ENCODE data around the gene SLCO2B1.
A peak's percentile ranks its signal among the peaks of the same experiment; 100 is the strongest.

The SLCO2B1 gene

GRCh38 chr11:75208446-75208845 is 57.5 kb downstream of the SLCO2B1 start:
- no peak for DNase-seq (ENCODE audit: low read depth)
- TF ChIP-seq, protein P1, sequence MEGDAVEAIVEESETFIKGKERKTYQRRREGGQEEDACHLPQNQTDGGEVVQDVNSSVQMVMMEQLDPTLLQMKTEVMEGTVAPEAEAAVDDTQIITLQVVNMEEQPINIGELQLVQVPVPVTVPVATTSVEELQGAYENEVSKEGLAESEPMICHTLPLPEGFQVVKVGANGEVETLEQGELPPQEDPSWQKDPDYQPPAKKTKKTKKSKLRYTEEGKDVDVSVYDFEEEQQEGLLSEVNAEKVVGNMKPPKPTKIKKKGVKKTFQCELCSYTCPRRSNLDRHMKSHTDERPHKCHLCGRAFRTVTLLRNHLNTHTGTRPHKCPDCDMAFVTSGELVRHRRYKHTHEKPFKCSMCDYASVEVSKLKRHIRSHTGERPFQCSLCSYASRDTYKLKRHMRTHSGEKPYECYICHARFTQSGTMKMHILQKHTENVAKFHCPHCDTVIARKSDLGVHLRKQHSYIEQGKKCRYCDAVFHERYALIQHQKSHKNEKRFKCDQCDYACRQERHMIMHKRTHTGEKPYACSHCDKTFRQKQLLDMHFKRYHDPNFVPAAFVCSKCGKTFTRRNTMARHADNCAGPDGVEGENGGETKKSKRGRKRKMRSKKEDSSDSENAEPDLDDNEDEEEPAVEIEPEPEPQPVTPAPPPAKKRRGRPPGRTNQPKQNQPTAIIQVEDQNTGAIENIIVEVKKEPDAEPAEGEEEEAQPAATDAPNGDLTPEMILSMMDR (conservative IDR thresholded peaks at IDR 0.05; ENCODE audit: low read depth, low read length), result no peak
- H3K4me3 ChIP-seq (ENCODE audit: low read depth, low read length), result no peak overlapping the region

- no peak overlapping the region for H3K4me3 ChIP-seq (ENCODE audit: low read depth, low read length)
- DNase-seq (ENCODE audit: low read depth), result no peak
- TF ChIP-seq, protein P1 (conservative IDR thresholded peaks at IDR 0.05; ENCODE audit: low read depth, low read length), result no peak
Measured at GRCh38 chr11:75212411-75212810, 61.5 kb downstream of the SLCO2B1 start.

GRCh38 chr11:75214411-75214821 is 63.5 kb downstream of the SLCO2B1 start:
- TF ChIP-seq, protein P1 (conservative IDR thresholded peaks at IDR 0.05; ENCODE audit: low read depth, low read length), result peak; percentile 70
- no peak overlapping the region for H3K4me3 ChIP-seq (ENCODE audit: low read depth, low read length)
- peak; percentile 87 for DNase-seq (ENCODE audit: low read depth)

- no peak overlapping the region for H3K4me3 ChIP-seq (ENCODE audit: low read depth, low read length)
- TF ChIP-seq, protein P1 (conservative IDR thresholded peaks at IDR 0.05; ENCODE audit: low read depth, low read length), result no peak
- DNase-seq (ENCODE audit: low read depth), result no peak
Measured at GRCh38 chr11:75214843-75215242, 63.9 kb downstream of the SLCO2B1 start.

DNA sequence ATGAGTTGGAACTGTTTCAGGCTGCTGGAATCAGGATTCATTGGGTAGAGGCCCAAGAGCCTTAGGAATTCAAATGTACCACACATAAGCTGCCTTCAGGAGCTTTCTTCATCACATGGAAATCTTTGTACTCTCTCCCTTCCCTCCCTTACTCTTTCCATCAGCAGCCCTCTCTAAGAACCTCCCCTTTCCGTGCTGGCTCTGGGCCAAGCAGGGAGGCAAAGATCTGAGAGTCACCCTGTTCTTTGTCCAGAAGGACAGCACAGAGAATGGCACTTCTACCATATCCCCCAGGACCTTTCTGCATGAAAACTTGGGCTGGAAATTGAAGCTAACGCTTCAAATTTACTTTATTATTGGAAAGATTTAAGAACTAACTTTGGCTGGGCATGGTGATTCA is 69.0 kb downstream of the SLCO2B1 start:
- no peak for DNase-seq (ENCODE audit: low read depth)

GRCh38 chr11:75223954-75224643 is 73.2 kb downstream of the SLCO2B1 start:
- TF ChIP-seq, protein P1 (conservative IDR thresholded peaks at IDR 0.05; ENCODE audit: low read depth, low read length), result no peak
- DNase-seq (ENCODE audit: low read depth), result no peak
- no peak overlapping the region for H3K4me3 ChIP-seq (ENCODE audit: low read depth, low read length)

More for the DNA sequence above, 69.0 kb downstream of the SLCO2B1 start:
- TF ChIP-seq, protein P1 (conservative IDR thresholded peaks at IDR 0.05; ENCODE audit: low read depth, low read length), result no peak
- no peak overlapping the region for H3K4me3 ChIP-seq (ENCODE audit: low read depth, low read length)

GRCh38 chr11:75225794-75226193 is 74.9 kb downstream of the SLCO2B1 start:
- TF ChIP-seq, protein P1 (conservative IDR thresholded peaks at IDR 0.05; ENCODE audit: low read depth, low read length), result no peak
- no peak overlapping the region for H3K4me3 ChIP-seq (ENCODE audit: low read depth, low read length)
- DNase-seq (ENCODE audit: low read depth), result no peak

Data from choroid plexus epithelial cell (primary cell).